ENCODE results near the gene DBX1.

DNA sequence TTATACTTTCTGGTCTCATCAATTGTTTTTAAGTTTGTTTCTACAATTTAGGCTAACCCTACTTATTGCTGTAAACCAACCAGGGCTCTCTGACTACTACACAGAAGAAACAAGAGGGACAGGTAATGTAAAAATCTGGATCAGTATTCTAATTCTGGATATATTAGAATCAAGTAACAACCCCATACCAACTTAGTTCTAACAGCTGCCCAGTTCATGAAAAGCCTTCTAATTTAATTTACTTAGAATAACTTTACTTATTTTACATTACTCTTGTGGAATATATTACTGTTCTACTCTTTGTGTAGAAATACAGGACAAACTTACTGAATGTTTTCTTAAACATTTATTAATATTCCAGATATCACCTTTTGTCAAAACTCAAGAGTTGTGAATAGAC, 45.5 kb upstream of the DBX1 start:
- TF ChIP-seq, protein P1, sequence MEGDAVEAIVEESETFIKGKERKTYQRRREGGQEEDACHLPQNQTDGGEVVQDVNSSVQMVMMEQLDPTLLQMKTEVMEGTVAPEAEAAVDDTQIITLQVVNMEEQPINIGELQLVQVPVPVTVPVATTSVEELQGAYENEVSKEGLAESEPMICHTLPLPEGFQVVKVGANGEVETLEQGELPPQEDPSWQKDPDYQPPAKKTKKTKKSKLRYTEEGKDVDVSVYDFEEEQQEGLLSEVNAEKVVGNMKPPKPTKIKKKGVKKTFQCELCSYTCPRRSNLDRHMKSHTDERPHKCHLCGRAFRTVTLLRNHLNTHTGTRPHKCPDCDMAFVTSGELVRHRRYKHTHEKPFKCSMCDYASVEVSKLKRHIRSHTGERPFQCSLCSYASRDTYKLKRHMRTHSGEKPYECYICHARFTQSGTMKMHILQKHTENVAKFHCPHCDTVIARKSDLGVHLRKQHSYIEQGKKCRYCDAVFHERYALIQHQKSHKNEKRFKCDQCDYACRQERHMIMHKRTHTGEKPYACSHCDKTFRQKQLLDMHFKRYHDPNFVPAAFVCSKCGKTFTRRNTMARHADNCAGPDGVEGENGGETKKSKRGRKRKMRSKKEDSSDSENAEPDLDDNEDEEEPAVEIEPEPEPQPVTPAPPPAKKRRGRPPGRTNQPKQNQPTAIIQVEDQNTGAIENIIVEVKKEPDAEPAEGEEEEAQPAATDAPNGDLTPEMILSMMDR (IDR thresholded peaks at IDR 0.05; ENCODE audit: low read length): no peak
- TF ChIP-seq EZH2 (optimal IDR thresholded peaks at IDR 0.05; ENCODE audit: low read depth, low read length): no peak
- no peak for TF ChIP-seq EZH2phosphoT487 (IDR thresholded peaks at IDR 0.05; ENCODE audit: low read length)
